Activated naive CD8-positive, alpha-beta T cell treated with anti-CD3 and anti-CD28 coated beads for 36 hours (primary cell): ENCODE results near the gene CAPN13. TPM values are rescaled to one million over a fixed set of nuclear protein-coding genes. Genes with fewer than 3 reads are reported as not detected.

Experiments
- DNase-seq: peaks from one replicate; pipeline ENCODE4 v3.0.0; 2021
- H3K27ac Mint-ChIP-seq: one replicate; pipeline ENCODE4 v1.8.0; 2022; ENCODE audit warnings: mild to moderate bottlenecking, moderate library complexity, mixed read lengths
- H3K27me3 Mint-ChIP-seq: one replicate; pipeline ENCODE4 v1.8.0; 2022; ENCODE audit warnings: mild to moderate bottlenecking, mixed read lengths
- H3K36me3 Mint-ChIP-seq: one replicate; pipeline ENCODE4 v1.8.0; 2021; ENCODE audit warnings: mild to moderate bottlenecking, mixed read lengths
- H3K4me1 Mint-ChIP-seq: one replicate; pipeline ENCODE4 v1.8.0; 2021; ENCODE audit warnings: mixed read lengths
- H3K4me3 Mint-ChIP-seq: one replicate; pipeline ENCODE4 v1.8.0; 2022; ENCODE audit warnings: mild to moderate bottlenecking, moderate library complexity, mixed read lengths
- H3K9me3 Mint-ChIP-seq: one replicate; pipeline ENCODE4 v1.8.0; 2022; ENCODE audit warnings: mixed read lengths
- total RNA-seq, 2 experiments: library from RNA; stranded (reverse); gene quantifications; one replicate each; pipeline ENCODE4 v1.2.3, GENCODE V29; 2021

CAPN13 gene
- total RNA-seq, 2 experiments from 2014 or later, result not detected

DNA sequence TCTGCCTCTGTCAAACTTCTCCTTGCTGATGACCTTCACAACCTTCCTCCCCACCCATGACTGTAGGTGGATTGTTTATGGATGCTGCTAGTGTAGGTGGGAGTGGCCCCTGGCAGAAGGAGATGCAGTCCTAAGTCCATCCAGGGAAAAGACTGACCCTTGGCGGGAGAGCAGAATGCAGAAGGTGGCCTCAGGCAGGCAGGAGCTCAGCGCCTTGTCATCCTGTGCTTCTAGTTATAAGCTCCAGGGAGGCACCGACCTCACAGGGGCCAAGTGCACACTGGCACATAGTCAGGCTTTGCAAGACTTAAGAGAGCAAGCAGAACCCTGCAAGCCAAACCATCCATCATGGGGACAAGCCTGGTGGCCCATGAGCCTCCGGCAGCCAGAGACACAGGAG is 74.4 kb downstream of the CAPN13 start:
- no peaks in the 10 kb centered on the region for H3K36me3 Mint-ChIP-seq
- H3K27ac Mint-ChIP-seq, result no peak overlapping the region
- no peaks in the 10 kb centered on the region for H3K4me1 Mint-ChIP-seq
- H3K4me3 Mint-ChIP-seq, result no peak overlapping the region
- no peaks in the 10 kb centered on the region for H3K9me3 Mint-ChIP-seq
- DNase-seq, result no peak
- no peaks in the 10 kb centered on the region for H3K27me3 Mint-ChIP-seq

DNA sequence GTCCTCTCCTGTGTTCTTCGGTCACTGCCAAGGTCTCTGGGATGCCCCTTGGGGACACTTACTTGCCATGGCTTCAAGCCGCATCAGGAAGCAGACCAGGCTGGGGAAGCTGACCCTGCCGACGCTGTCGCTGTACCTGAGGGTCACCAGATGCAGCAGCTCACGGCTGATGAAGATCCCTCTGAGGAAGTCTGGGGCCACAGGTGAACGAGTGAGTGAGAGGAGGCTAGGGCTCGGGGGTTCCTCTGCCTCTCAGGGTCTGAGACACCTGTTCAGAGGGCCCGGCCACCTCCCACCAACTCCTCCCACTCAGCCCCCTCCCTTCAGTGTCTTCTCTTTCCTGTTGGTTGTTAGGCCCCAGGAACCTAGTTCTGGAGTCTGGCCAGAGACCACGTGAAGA is 74.9 kb downstream of the CAPN13 start:
- no peak overlapping the region for H3K4me3 Mint-ChIP-seq
- H3K27ac Mint-ChIP-seq, result no peak overlapping the region
- H3K4me1 Mint-ChIP-seq, result peaks cover under 1% of the 10 kb centered on the region
- no peaks in the 10 kb centered on the region for H3K36me3 Mint-ChIP-seq
- no peaks in the 10 kb centered on the region for H3K9me3 Mint-ChIP-seq
- H3K27me3 Mint-ChIP-seq, result no peaks in the 10 kb centered on the region
- DNase-seq, result no peak

DNA sequence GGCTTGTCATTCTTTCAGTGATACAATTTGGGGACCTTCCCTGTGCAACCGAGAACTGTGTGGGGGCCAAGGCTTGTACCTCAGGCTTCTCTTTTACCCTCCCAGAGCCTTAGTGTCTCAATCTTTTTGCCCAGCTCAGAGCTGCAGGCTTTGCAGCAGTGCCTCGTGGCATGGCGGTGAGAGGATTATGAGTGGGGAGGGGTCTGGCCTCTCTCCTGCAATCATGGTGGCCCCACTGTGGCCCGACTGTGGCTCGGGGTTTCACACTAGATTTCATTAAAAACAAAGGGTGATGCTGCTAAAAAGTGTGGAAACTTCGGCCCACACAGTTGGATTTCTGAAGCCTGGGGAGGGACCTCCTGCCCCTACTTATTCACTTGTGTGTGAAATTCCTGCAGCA is 75.5 kb downstream of the CAPN13 start:
- Mint-ChIP-seq H3K27ac (no peak overlapping the region), H3K4me1 (peaks cover 3% of the 10 kb centered on the region), H3K4me3 (no peak overlapping the region), H3K27me3 (no peaks in the 10 kb centered on the region), H3K36me3 (no peaks in the 10 kb centered on the region), H3K9me3 (no peaks in the 10 kb centered on the region)
- no peak for DNase-seq

DNA sequence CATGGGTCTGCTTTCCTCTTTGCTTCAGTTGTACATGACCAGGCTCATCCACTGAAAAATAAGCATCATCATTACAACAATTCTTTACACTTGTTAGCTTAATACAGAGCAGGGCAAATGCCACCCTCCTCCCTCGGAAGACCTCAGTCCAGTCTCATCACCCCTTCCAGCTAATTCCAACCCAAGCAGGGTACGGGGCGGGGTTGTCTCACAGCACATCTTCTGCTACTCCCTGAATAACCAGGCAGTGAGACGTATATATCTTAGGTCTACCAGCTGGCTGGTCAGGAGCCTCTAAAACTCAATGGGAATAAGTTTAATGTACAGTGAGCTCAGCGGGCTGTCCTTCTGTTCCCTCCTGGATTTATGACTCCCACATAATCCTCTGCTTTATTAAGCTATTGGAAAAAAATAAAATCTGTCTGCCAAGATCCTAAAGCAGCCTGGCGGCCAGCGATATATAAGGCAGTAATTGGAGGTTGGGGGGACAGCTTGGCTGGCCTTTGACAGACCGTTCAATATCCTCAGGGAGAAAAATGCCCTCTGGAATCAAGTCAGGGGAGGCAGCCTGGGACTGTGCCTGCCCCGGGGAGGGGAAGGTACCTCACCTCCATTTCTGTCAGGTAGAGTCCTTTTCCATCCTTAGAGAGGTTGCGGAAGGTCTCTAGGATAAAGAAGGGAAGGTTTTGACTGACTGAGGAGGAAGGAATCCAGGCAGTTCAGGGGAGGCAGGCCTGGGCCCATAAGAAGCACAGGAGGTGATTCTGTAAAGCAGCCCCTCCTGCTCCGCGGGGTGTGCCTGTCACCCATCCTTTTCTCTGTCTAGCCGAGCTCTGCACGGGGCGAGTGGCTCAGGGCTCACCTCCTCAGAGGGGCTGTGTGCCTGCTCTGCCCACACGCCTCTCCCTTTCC is 76.3 kb downstream of the CAPN13 start:
- H3K36me3 Mint-ChIP-seq, result no peaks in the 10 kb centered on the region
- H3K4me1 Mint-ChIP-seq, result peaks cover 3% of the 10 kb centered on the region
- H3K27ac Mint-ChIP-seq, result no peak overlapping the region
- no peak for DNase-seq
- H3K9me3 Mint-ChIP-seq, result no peaks in the 10 kb centered on the region
- H3K4me3 Mint-ChIP-seq, result no peak overlapping the region
- no peaks in the 10 kb centered on the region for H3K27me3 Mint-ChIP-seq

DNA sequence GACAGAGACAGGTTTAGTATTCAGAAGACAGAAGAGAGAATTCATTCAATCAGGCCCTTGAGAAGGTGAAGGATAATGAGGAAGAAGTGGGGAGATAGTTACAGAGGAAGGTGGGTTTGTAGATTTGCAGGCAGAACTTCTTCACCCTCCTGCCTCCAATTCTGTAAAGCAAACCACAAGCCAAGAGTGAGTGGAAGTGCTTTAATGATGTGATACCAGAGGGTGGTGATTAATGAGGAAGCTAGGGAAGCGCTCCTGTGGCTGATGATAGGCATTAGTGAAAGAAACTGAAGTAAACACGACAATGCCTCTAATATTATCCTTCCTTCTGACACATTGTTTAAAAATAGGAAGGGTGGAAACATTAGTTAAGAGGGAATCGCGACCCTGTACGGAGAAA is 78.2 kb downstream of the CAPN13 start:
- Mint-ChIP-seq H3K4me1 (peaks cover 3% of the 10 kb centered on the region), H3K27ac (no peak overlapping the region), H3K36me3 (no peaks in the 10 kb centered on the region), H3K9me3 (no peaks in the 10 kb centered on the region), H3K4me3 (no peak overlapping the region), H3K27me3 (peaks cover 5% of the 10 kb centered on the region)
- DNase-seq, result no peak

DNA sequence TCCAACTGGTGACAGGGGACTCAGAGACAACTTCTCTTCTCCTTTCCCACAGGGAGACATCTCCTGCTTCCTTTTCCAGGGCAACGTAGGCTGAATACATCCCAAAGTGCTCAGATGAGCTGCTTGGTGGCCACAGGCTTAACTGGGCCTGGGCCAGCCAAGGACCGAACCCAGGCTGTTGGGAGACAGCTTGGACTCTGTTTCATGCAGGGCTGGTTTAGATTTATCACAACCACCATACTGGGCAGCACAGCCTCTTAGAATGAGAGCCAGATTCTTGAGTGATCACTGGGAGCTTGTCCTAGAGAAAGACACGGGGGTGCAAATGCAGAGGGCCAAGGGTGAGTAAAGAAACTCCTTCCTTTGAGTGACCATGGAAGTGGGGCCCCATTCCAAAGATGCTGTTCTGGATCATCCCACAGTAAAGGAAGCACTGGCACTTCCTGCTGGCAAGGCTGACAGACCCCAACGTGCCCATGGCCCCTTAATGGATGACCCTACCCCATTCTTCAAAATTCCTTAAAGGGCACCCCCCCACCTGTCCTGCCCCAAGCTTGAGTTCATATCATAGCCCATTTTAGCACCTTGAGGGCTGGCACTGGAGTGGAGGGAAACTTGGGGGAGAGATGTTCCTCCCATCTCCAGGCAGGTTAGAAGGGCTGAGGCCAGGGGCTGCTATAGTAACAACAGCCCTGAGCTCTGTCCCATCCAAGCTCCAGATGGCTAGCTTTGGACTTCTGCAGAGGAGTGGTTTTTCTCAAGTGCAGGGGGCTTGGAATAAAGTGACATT is 84.1 kb downstream of the CAPN13 start:
- H3K9me3 Mint-ChIP-seq, result no peaks in the 10 kb centered on the region
- no peak for DNase-seq
- peaks cover 3% of the 10 kb centered on the region for H3K4me1 Mint-ChIP-seq
- no peak overlapping the region for H3K4me3 Mint-ChIP-seq
- peaks cover 19% of the 10 kb centered on the region for H3K27me3 Mint-ChIP-seq
- no peak overlapping the region for H3K27ac Mint-ChIP-seq
- no peaks in the 10 kb centered on the region for H3K36me3 Mint-ChIP-seq

DNA sequence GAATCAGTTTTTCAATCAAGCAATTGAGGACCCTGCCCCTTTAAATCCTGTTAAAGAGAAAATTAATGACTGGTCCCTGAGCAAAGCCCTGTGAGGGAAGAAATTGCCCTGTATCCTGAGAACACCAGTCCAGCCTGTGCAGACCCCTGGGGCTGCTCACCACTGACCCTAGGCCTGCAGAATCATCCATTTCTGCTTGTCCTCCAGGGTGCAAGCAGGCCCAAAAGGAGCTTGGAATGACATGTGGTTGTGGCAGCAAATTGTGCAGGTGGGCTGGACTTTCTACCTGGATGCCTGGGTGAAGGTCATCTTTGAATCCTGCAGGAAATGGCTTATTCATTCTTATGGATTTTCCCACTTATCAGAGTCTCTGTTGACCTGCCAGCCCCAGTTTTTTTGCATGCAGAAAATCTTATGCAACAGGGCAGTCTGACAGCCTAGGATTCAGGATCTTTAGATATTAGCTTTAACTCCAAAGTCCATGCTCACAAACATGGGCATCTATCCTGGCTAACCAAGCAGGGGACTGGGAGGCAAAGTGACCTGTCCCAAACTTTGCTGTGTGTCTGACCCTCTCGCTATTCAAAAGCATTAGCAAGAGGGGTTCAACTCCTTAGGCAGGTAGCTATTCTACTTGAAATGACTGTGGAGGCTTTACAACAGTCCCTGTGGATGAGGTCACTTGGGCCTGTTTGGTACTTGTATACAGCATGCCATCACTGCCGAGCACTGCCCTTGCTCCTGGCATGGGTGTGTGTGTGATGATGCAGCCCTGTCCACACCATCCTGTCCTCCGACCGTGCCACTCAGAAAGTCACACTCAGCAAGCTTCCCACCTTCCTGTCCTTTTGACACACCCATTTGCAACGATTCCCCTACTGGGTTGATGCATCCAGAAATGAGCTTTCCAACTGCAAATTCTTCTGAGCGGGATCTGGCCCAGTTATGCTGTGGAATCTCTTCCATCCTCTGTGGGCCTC is 85.3 kb downstream of the CAPN13 start:
- peaks cover 19% of the 10 kb centered on the region for H3K27me3 Mint-ChIP-seq
- H3K4me1 Mint-ChIP-seq, result no peaks in the 10 kb centered on the region
- H3K27ac Mint-ChIP-seq, result no peak overlapping the region
- no peaks in the 10 kb centered on the region for H3K36me3 Mint-ChIP-seq
- H3K9me3 Mint-ChIP-seq, result no peaks in the 10 kb centered on the region
- H3K4me3 Mint-ChIP-seq, result no peak overlapping the region
- DNase-seq, result no peak

DNA sequence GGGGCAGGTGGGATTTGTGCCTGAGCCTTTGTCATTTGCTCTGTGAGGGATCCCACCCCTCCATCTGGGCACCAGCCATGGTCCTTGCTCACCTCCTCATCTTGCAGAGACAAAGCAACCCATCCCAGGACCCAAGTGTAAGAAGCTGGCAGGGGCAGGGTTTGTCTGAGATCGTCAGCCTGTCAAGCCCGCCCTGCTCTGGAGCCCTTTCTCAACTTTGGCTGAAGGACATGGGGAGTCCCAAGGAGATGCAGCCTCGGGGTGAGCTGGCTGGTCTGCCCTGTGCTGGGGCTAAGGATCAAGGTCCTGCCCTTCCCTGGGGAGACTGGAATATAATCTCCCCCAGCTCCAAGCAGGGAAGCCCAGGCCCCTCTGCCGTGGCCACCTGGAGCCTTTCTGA is 86.0 kb downstream of the CAPN13 start:
- no peaks in the 10 kb centered on the region for H3K9me3 Mint-ChIP-seq
- DNase-seq, result no peak
- H3K27ac Mint-ChIP-seq, result no peak overlapping the region
- no peaks in the 10 kb centered on the region for H3K36me3 Mint-ChIP-seq
- no peak overlapping the region for H3K4me3 Mint-ChIP-seq
- peaks cover 19% of the 10 kb centered on the region for H3K27me3 Mint-ChIP-seq
- no peaks in the 10 kb centered on the region for H3K4me1 Mint-ChIP-seq

DNA sequence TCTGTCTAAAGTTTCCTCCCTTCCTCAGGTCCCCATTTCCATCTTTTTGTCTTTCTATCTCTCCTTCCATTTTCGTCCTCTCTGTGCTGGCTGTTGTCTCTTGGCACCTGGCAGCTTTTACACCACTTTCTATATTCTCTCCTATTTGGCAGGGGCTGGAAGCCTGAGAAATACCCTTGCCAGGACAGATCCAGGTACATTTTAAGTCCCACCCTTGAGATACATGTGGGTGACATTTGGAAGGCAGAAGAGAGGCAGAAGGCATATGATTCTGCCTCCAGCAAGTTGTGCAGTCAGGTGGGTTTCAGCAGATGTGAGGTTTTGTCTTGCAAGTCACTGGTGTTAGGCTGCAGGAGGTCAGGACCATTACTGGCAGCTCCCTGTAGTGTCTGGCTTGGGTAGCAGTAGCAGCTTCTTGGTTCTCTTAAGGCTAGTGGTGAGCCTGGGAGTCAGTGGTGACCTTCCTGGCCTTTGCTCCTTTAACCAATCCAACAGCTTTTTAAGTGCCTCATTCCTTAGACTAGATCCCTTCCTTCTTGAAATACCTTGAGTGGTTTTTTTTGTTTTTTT is 90.1 kb downstream of the CAPN13 start:
- Mint-ChIP-seq H3K9me3 (no peaks in the 10 kb centered on the region), H3K4me1 (peaks cover 7% of the 10 kb centered on the region), H3K36me3 (no peaks in the 10 kb centered on the region), H3K27ac (no peak overlapping the region), H3K27me3 (peaks cover 5% of the 10 kb centered on the region), H3K4me3 (no peak overlapping the region)
- no peak for DNase-seq

DNA sequence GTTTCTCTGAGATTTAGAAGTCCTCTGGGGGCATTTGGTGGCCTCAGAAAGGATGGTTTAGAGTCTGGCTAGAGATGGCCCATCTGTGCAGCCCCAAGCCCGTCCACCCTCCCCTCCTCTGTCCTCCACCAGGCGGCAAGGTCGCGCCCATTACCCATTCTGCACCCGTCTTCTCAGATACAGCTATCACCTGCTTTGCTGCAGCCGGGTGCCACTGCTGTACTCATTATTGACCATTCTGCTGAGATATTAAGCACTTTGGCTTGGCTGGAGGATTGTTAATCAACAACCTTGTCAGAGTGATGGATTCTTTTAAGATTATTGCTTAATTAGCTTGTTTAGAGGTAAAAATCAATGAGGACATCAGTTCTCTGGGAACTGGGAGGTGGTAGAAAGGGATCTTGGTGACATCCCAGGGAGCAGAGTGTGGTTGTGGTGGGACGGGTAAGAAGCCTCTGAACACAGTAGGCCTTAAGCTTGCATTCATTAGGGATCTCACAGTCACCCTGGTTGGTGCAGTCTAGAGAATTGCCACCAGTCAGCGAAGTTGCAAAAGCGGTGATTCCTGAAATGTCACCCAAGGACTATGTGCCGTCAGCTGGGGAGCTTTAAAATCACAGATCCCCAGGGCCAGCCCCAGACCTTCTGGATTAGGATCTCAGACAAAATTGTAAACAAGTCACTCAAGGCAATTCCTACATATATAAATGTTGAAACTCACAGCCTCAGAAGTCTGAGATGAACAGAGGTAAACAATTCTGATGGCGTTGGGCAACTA is 90.9 kb downstream of the CAPN13 start:
- Mint-ChIP-seq H3K27ac (no peak overlapping the region), H3K36me3 (no peaks in the 10 kb centered on the region), H3K4me1 (peaks cover 7% of the 10 kb centered on the region), H3K9me3 (no peaks in the 10 kb centered on the region), H3K4me3 (no peak overlapping the region), H3K27me3 (peaks cover 5% of the 10 kb centered on the region)
- DNase-seq, result no peak

DNA sequence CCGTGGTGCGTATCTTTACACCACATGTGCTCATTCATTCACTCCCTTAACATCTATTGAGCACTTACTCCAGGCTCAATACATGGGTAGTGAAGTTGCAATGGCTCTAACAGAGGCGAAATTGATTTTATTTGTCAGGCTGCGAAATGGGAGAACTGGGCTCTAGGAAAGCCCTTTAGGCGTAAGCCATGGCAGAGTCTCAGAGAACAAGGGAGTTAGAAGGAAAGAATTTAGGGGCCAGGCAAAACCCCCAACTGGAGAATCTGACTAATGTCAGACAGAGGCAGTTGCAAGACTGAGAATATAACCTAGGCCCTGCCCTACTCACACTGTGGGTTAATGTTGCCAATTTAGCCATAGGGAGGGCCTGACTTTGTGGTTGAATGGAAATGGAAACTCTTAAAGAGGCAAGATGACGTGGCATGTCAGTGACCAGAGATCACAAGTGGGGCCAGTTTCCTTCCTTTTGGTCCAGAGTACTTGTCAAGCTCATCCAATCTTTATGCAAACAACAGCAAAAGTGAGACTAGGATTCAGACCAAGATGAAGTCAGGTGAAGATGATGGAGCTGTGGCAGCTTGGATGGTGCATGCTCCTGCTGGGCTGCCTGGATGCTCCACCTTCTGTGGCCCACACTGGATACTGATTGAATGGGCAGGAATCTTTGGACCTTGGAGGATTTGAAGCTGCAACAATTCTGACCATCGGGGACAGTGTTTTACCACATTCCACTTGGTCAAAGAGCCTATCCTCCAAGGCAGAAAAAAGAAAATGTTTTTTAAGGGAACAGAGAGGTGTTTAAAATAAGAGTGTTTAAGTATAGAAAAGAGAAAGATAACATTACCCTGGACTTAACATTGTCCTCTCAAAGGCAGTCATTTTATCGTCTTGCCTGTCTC is 92.2 kb downstream of the CAPN13 start:
- Mint-ChIP-seq H3K36me3 (no peaks in the 10 kb centered on the region), H3K4me1 (peaks cover 7% of the 10 kb centered on the region), H3K27me3 (peaks cover 5% of the 10 kb centered on the region), H3K4me3 (no peak overlapping the region), H3K27ac (no peak overlapping the region), H3K9me3 (no peaks in the 10 kb centered on the region)
- peak; percentile 15 for DNase-seq

DNA sequence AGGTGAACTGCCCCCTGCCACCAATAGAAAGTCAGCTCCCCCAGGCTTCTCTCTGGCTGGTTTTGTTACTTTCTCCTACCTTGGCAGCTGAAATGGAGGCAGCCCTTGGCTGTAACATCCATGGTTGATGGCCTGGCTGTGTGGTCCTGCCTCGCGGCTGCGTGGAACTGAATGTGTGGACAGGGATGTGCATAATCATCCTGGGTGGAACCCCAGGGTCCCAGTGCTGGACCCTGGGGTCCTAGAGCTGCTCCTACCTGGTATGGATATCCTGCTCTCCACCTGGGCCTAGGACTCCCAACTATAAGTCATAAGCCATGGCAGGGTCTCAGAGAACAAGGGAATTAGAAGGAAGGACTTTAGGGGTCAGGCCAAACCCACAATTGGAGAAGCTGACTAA is 93.5 kb downstream of the CAPN13 start:
- peaks cover 7% of the 10 kb centered on the region for H3K4me1 Mint-ChIP-seq
- peak overlapping the region; percentile 51 for H3K27ac Mint-ChIP-seq
- no peaks in the 10 kb centered on the region for H3K36me3 Mint-ChIP-seq
- H3K9me3 Mint-ChIP-seq, result no peaks in the 10 kb centered on the region
- no peak for DNase-seq
- no peak overlapping the region for H3K4me3 Mint-ChIP-seq
- no peaks in the 10 kb centered on the region for H3K27me3 Mint-ChIP-seq

DNA sequence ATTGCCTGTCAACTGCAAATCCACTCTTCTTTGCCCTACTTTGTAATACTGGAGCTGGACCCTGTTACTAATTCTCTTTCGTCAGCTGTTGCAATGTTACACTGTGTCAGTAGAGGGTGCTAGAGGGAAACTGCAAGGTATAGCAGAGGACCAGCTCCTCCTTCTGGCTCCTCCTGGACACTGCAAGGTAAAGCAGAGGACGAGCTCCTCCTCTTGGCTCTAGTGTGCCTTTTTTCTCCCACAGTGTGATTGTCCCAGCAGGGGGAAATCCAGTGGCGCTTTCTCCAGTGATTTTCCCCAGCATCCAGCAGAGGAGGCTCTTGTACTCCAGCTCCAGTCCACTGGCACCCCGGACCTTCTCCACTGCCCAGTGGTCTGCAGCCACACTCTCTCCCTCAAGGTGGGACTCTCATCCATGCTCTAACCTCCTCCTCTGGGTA is 95.6 kb downstream of the CAPN13 start:
- no peaks in the 10 kb centered on the region for H3K36me3 Mint-ChIP-seq
- H3K4me1 Mint-ChIP-seq, result peaks cover 7% of the 10 kb centered on the region
- peak; percentile 79 for DNase-seq

More for the DNA sequence above, 95.6 kb downstream of the CAPN13 start:
- no peaks in the 10 kb centered on the region for H3K9me3 Mint-ChIP-seq
- no peak overlapping the region for H3K4me3 Mint-ChIP-seq
- H3K27ac Mint-ChIP-seq, result no peak overlapping the region
- H3K27me3 Mint-ChIP-seq, result no peaks in the 10 kb centered on the region
